Adrenal gland (tissue), 12 donors: ENCODE measurements around the gene NACC2. TPM values are rescaled to one million over a fixed set of nuclear protein-coding genes. Genes with fewer than 3 reads are reported as not detected.

ENCODE experiments used
- DNase-seq, 7 donors: peaks; one replicate each; pipeline ENCODE4 v3.0.0-alpha.2; 2019 to 2020
- H3K27ac ChIP-seq, 5 donors: fragments of 200-600 bp; sonication (generic) in 4 of 5; 1 replicate in 3 of 5; 2 replicates in 2 of 5; pipeline versions ENCODE4 v1.5.1 to v1.8.0; 2016 to 2020; ENCODE audit warnings: mild to moderate bottlenecking in 1 of 5
- H3K27me3 ChIP-seq: fragments of 200-600 bp; 2 replicates; pipeline ENCODE4 v1.8.0; 2021
- H3K36me3 ChIP-seq, 2 donors: fragments of 200-600 bp; replicated peaks in 1 of 2; 1 replicate in 1 of 2; 2 replicates in 1 of 2; pipeline versions ENCODE4 v1.5.1 to v1.8.0; 2018 to 2022
- H3K4me1 ChIP-seq, 2 donors: fragments of 200-600 bp; replicated peaks in 1 of 2; 1 replicate in 1 of 2; 2 replicates in 1 of 2; pipeline versions ENCODE4 v1.5.1 to v1.8.0; 2018 to 2021
- H3K4me3 ChIP-seq, 4 donors: fragments of 200-600 bp; sonication (generic) in 3 of 4; one replicate each; pipeline ENCODE4 v1.5.1; 2016 to 2018
- H3K9me3 ChIP-seq, 3 donors: fragments of 200-600 bp; sonication (generic) in 1 of 3; replicated peaks in 1 of 3; 1 replicate in 2 of 3; 2 replicates in 1 of 3; pipeline versions ENCODE4 v1.5.1 to v1.8.0; 2016 to 2021
- CTCF ChIP-seq, 6 experiments: fragments of 450-650 bp in 4 of 6; fragments of 200-600 bp in 2 of 6; sonication (generic) in 1 of 6; IDR thresholded peaks; 1 replicate in 5 of 6; 2 replicates in 1 of 6; pipeline versions ENCODE4 v1.5.1 to v1.8.0; 2016 to 2021; ENCODE audit warnings: antibody characterized with exemption in 6 of 6, mild to moderate bottlenecking in 2 of 6, moderate library complexity in 1 of 6
- POLR2A ChIP-seq, 2 donors: fragments of 450-650 bp; IDR thresholded peaks; one replicate each; pipeline ENCODE4 v1.6.1; 2017; ENCODE audit warnings: antibody characterized with exemption in 2 of 2, mild to moderate bottlenecking in 2 of 2, moderate library complexity in 1 of 2
- WGBS, 4 donors: extraction: QIAGEN DNeasy Blood & Tissue Kit in 2 of 4; methylation state at CpG; one replicate each; pipeline versions ENCODE4 v1.1.5 to v1.1.7; 2013 to 2017; 5-methylcytosine and 5-hydroxymethylcytosine counted together
- intact Hi-C, 2 donors: fragments of 100-400 bp; cut with DNase I; formaldehyde crosslinking; loops; one replicate each; pipeline versions ENCODE4 v1.14.1 to v1.15.0; 2022 to 2023
- polyA plus RNA-seq, 3 donors: library from polyadenylated mRNA; stranded (reverse); fragments of 200-250 nt in 2 of 3; fragments of 350-450 nt in 1 of 3; fragmentation: Illumina TruSeq in 1 of 3; extraction: RNeasy Lipid Tissue Mini Kit (QIAGEN cat#74804) in 1 of 3; gene quantifications; one replicate each; pipeline ENCODE4 v1.2.3, GENCODE V29; 2013 to 2014
- total RNA-seq, 9 donors: library from RNA; depleted of rRNA in 4 of 9; stranded (reverse); fragments of >200 nt in 4 of 9; fragments of 120-200 nt in 1 of 9; fragmentation: NEBNext Ultra II Directional in 1 of 9; extraction: Animal tissue kit (Norgen Biotek cat#: 25700) in 1 of 9; gene quantifications; one replicate each; pipeline versions ENCODE4 v1.1.0 to v1.2.4, GENCODE V29; 2013 to 2023
- donor health status: healthy with polysubstance abuse.
- donor health status: Bipolar disorder and iron deficiency.
- donor health status: DM: yes; HTN: yes; CAD: no.
- donor health status: DM: no; HTN: no; CAD: no.
- donor health status: DM: no; HTN: no; CAD: no.
- donor health status: DM: yes; HTN: yes; CAD: no.

NACC2 gene
- total and polyA plus RNA-seq, 12 donors = 3.3 to 61.0 (median 35.3) TPM

- WGBS, 4 donors = 20 to 37% (median 23%) methylated on average over 1 to 10 of the region's 10 CpGs
- Histone ChIP-seq H3K27ac (peak overlapping the region in 1 of 5 donors; percentile 22), H3K4me1 (peaks cover 0 to 15% of the 10 kb centered on the region in 2 donors), H3K27me3 (no peaks in the 10 kb centered on the region), H3K4me3 (no peak overlapping the region), H3K9me3 (no peaks in the 10 kb centered on the region), H3K36me3 (no peaks in the 10 kb centered on the region)
- no peak for TF ChIP-seq POLR2A (IDR thresholded peaks at IDR 0.05)
- TF ChIP-seq CTCF (IDR thresholded peaks at IDR 0.05) = no peak
- intact Hi-C loops = no loop called here
- DNase-seq = peak; percentile 49 to 81 (median 72)
Measured at GRCh38 chr9:136002881-136003280, 92.2 kb downstream of the NACC2 start.

DNA sequence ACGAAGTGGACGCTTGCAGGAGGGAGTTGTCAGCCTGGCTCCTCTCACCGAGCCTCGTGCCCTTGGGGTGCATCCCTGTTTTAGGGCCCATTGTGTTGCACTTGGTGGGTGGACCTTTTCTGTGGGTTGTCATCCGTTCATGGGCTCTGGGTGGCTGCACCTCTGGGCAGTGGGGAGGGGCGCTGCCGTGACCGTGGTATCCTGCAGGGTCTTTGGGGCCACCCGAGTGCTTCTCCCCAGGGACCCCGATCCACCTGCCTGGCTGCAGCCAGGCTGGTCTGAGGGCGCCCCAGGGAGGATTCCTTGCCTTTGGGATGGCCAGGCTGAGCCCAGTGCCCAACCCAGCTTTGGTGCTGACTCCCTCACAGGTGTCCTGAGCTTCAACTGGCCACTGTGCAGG lies 92.9 kb downstream of the NACC2 start:
- no peaks in the 10 kb centered on the region for H3K27me3 ChIP-seq
- H3K4me1 ChIP-seq = peaks cover 0 to 13% of the 10 kb centered on the region in 2 donors
- no peak for TF ChIP-seq POLR2A (IDR thresholded peaks at IDR 0.05)
- no peak for TF ChIP-seq CTCF (IDR thresholded peaks at IDR 0.05)
- no peaks in the 10 kb centered on the region for H3K36me3 ChIP-seq
- WGBS, 4 donors = 87 to 97% (median 95%) methylated on average over 4 to 11 of the region's 11 CpGs
- no peak overlapping the region for H3K27ac ChIP-seq
- no peak overlapping the region for H3K4me3 ChIP-seq
- H3K9me3 ChIP-seq = no peaks in the 10 kb centered on the region
- DNase-seq = no peak
- intact Hi-C loops = no loop called here

- 65 to 73% (median 67%) methylated on average over 11 to 18 of the region's 18 CpGs for WGBS, 4 donors
- intact Hi-C loops = no loop called here
- no peak for DNase-seq
Measured at GRCh38 chr9:136001231-136001630, 93.9 kb downstream of the NACC2 start.

GRCh38 chr9:135998410-135999071 lies 96.5 kb downstream of the NACC2 start:
- no peak overlapping the region for H3K4me3 ChIP-seq
- no peaks in the 10 kb centered on the region for H3K27me3 ChIP-seq
- peaks cover under 1 to 20% of the 10 kb centered on the region in 2 donors for H3K4me1 ChIP-seq
- DNase-seq = no peak
- no peaks in the 10 kb centered on the region for H3K36me3 ChIP-seq
- no peaks in the 10 kb centered on the region for H3K9me3 ChIP-seq
- intact Hi-C loops = no loop called here
- WGBS, 4 donors = 91 to 95% (median 93%) methylated on average over 9 to 16 of the region's 16 CpGs
- H3K27ac ChIP-seq = no peak overlapping the region
- TF ChIP-seq CTCF (IDR thresholded peaks at IDR 0.05) (no peak), POLR2A (IDR thresholded peaks at IDR 0.05) (no peak)

More at GRCh38 chr9:136001231-136001630, 93.9 kb downstream of the NACC2 start:
- no peaks in the 10 kb centered on the region for H3K36me3 ChIP-seq
- no peaks in the 10 kb centered on the region for H3K27me3 ChIP-seq
- no peak overlapping the region for H3K4me3 ChIP-seq
- H3K27ac ChIP-seq = no peak overlapping the region
- TF ChIP-seq CTCF (IDR thresholded peaks at IDR 0.05) = no peak
- no peak for TF ChIP-seq POLR2A (IDR thresholded peaks at IDR 0.05)
- H3K9me3 ChIP-seq = no peaks in the 10 kb centered on the region
- peaks cover 0 to 13% of the 10 kb centered on the region in 2 donors for H3K4me1 ChIP-seq
